ENCODE data around the gene ATAT1. TPM values are rescaled to one million over a fixed set of nuclear protein-coding genes. Genes with fewer than 3 reads are reported as not detected.

The ATAT1 gene
- polyA plus RNA-seq, 1 donor (not counting 4 experiments of a cell fraction or from before 2014, with no cell fraction given) = 5.4 TPM

GRCh38 chr6:30679765-30680535, 53.3 kb downstream of the ATAT1 start:
- no peaks in the 10 kb centered on the region for H3K9me1 ChIP-seq (ENCODE audit: control insufficient read depth, extremely low read depth, insufficient read depth, low read length)
- H3K4me2 ChIP-seq (ENCODE audit: control insufficient read depth, extremely low read depth, insufficient read depth, low read depth, low read length) = peak overlapping the region; percentile 82
- no peaks in the 10 kb centered on the region for H3K27me3 ChIP-seq (ENCODE audit: control insufficient read depth, extremely low read depth, insufficient read depth, low read length)
- no peak for DNase-seq (ENCODE audit: low read depth, low spot score)
- H3K9ac ChIP-seq (ENCODE audit: control insufficient read depth, extremely low read depth, insufficient read depth, low read length) = peak overlapping the region; percentile 5
- H4K20me1 ChIP-seq (ENCODE audit: control insufficient read depth, extremely low read depth, insufficient read depth, low read length) = peaks cover 32% of the 10 kb centered on the region
- peaks cover 66% of the 10 kb centered on the region for H3K79me2 ChIP-seq (ENCODE audit: control insufficient read depth, insufficient read depth, low read length)
- H3K4me3 ChIP-seq (ENCODE audit: control insufficient read depth in 2 of 3, extremely low read depth in 1 of 3, insufficient read depth in 2 of 3, low read depth in 1 of 3, low read length in 3 of 3) = peak overlapping the region; percentile 7 to 61 (median 49)
- FAIRE-seq = no peak
- no peak overlapping the region for H2AFZ ChIP-seq (ENCODE audit: control insufficient read depth, low read length)
- dilution Hi-C loops (cut with MboI; ENCODE audit: extremely low pct_ligation_motif_present, low sequenced_read_pairs) = no loop called here
- H3K36me3 ChIP-seq (ENCODE audit: control insufficient read depth in 2 of 2, extremely low read depth in 1 of 2, insufficient read depth in 2 of 2, low read length in 2 of 2) = peaks cover 26 to 57% of the 10 kb centered on the region in 2 experiments
- TF ChIP-seq CTCF (optimal IDR thresholded peaks at IDR 0.05 in 1 of 3, IDR thresholded peaks at IDR 0.05 in 1 of 3, conservative IDR thresholded peaks at IDR 0.05 in 1 of 3; ENCODE audit: extremely low read depth in 1 of 3, insufficient read depth in 2 of 3, low read length in 3 of 3) = no peak
- H3K9me3 ChIP-seq (ENCODE audit: control insufficient read depth, low read depth, low read length) = no peaks in the 10 kb centered on the region
- H3K27ac ChIP-seq (ENCODE audit: control insufficient read depth, insufficient read depth, low read length) = peak overlapping the region; percentile 3
- H3K4me1 ChIP-seq (ENCODE audit: control insufficient read depth, extremely low read depth, insufficient read depth, low read length) = peaks cover 29% of the 10 kb centered on the region

DNA sequence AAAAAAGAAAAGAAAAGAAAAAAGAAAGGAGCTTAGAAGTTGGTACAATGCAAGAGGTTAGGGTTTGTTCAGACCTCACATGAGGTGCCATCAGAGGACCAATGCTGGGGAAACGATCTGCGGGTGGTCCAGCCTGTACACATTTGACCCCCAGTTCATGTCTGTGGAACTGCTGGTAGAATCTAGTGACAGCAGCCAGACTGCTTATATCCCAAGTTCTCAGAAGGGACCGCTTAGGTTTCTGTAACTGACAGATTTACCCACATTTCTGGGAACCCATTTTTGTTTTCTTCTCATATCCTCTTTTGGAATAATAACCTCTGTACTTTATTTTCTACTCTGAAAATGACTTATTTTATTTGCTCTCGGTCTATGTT, 55.1 kb downstream of the ATAT1 start:
- no peaks in the 10 kb centered on the region for H3K9me3 ChIP-seq (ENCODE audit: control insufficient read depth, low read depth, low read length)
- H3K4me3 ChIP-seq (ENCODE audit: control insufficient read depth in 2 of 3, extremely low read depth in 1 of 3, insufficient read depth in 2 of 3, low read depth in 1 of 3, low read length in 3 of 3) = peak overlapping the region; percentile 68 to 94 (median 82)
- FAIRE-seq (no peak), DNase-seq (ENCODE audit: low read depth, low spot score) (no peak)
- peaks cover 32% of the 10 kb centered on the region for H4K20me1 ChIP-seq (ENCODE audit: control insufficient read depth, extremely low read depth, insufficient read depth, low read length)
- peaks cover 82% of the 10 kb centered on the region for H3K79me2 ChIP-seq (ENCODE audit: control insufficient read depth, insufficient read depth, low read length)
- H3K9ac ChIP-seq (ENCODE audit: control insufficient read depth, extremely low read depth, insufficient read depth, low read length) = peak overlapping the region; percentile 97
- H3K27me3 ChIP-seq (ENCODE audit: control insufficient read depth, extremely low read depth, insufficient read depth, low read length) = no peaks in the 10 kb centered on the region
- dilution Hi-C loops (cut with MboI; ENCODE audit: extremely low pct_ligation_motif_present, low sequenced_read_pairs) = no loop called here
- TF ChIP-seq CTCF (optimal IDR thresholded peaks at IDR 0.05 in 1 of 3, IDR thresholded peaks at IDR 0.05 in 1 of 3, conservative IDR thresholded peaks at IDR 0.05 in 1 of 3; ENCODE audit: extremely low read depth in 1 of 3, insufficient read depth in 2 of 3, low read length in 3 of 3) = no peak
- no peak overlapping the region for H2AFZ ChIP-seq (ENCODE audit: control insufficient read depth, low read length)
- H3K4me2 ChIP-seq (ENCODE audit: control insufficient read depth, extremely low read depth, insufficient read depth, low read depth, low read length) = peak overlapping the region; percentile 100
- peaks cover 21 to 50% of the 10 kb centered on the region in 2 experiments for H3K36me3 ChIP-seq (ENCODE audit: control insufficient read depth in 2 of 2, extremely low read depth in 1 of 2, insufficient read depth in 2 of 2, low read length in 2 of 2)
- H3K4me1 ChIP-seq (ENCODE audit: control insufficient read depth, extremely low read depth, insufficient read depth, low read length) = peaks cover 29% of the 10 kb centered on the region
- no peaks in the 10 kb centered on the region for H3K9me1 ChIP-seq (ENCODE audit: control insufficient read depth, extremely low read depth, insufficient read depth, low read length)
- H3K27ac ChIP-seq (ENCODE audit: control insufficient read depth, insufficient read depth, low read length) = peak overlapping the region; percentile 94
